K562 (cell line): ENCODE measurements around the gene DNAH17.

Experiments used
- MYC ChIP-seq, 2 experiments: fragments of 250-450 bp in 1 of 2; sonication (Bioruptor Pico) in 1 of 2; IDR thresholded peaks; 2 replicates each; pipeline versions ENCODE4 v1.5.1 to v1.6.1; 2012 to 2021; ENCODE audit warnings: low read depth in 2 of 2, borderline replicate concordance in 1 of 2, improper control_type of control experiment in 1 of 2, low read length in 1 of 2, mild to moderate bottlenecking in 1 of 2, moderate library complexity in 1 of 2
- PTRF ChIP-seq: fragments of 450-650 bp; IDR thresholded peaks from 2 replicates; pipeline ENCODE4 v1.6.1; 2016; ENCODE audit warnings: mild to moderate bottlenecking, missing genetic modification characterization, missing compliant biosample characterization
- ZNF263 ChIP-seq: sonication (generic); formaldehyde crosslinking; IDR thresholded peaks from 2 replicates; pipeline ENCODE4 v1.8.0; 2022; ENCODE audit warnings: mild to moderate bottlenecking, missing genetic modification reagents, borderline replicate concordance
- TF ChIP-seq, protein P1 (sequence below), 2 experiments: fragments of 450-650 bp; formaldehyde crosslinking in 1 of 2; IDR thresholded peaks; 2 replicates each; pipeline versions ENCODE4 v1.4.0 to v1.6.1; 2014 to 2020; ENCODE audit warnings: mild to moderate bottlenecking in 2 of 2, borderline replicate concordance in 1 of 2, low read depth in 1 of 2
- TF ChIP-seq, protein P2 (sequence below), 3 experiments: IDR thresholded peaks in 2 of 3; conservative IDR thresholded peaks in 1 of 3; 2 replicates each; pipeline ENCODE4 v1.5.1; 2011 to 2012; ENCODE audit warnings: low read length in 3 of 3, mild to moderate bottlenecking in 3 of 3, control low read depth in 2 of 3, improper control_type of control experiment in 1 of 3, inconsistent platforms in 1 of 3, low read depth in 1 of 3, mixed read lengths in 1 of 3, moderate library complexity in 1 of 3; ENCODE audit not compliant: insufficient read depth in 2 of 3
- TF ChIP-seq, protein P3 (sequence below): sonication (generic); formaldehyde crosslinking; IDR thresholded peaks from 2 replicates; pipeline ENCODE4 v1.8.1; 2022; ENCODE audit warnings: missing genetic modification reagents

DNA sequence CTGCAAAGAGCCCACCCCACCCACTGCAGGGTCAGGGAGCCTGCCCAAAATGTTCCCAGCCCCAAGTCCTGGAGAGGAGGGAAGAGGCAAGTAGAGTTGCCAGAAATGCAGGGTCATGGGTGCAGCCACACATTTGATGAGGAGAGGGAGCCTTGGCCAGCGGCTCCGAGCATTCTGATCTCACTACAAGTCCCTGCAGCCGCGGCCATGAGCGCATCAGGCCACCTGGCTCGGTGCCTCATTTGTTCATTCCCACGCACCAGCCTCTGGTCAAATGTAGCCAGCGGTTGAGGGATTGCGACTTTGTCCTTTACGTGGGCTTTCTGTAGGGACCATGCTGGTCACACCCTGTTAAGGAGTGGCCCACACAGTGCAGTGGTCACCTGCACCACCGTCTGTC, 150.1 kb downstream of the DNAH17 start:
- TF ChIP-seq MYC (IDR thresholded peaks at IDR 0.05; ENCODE audit: low read depth, low read length): no peak
- TF ChIP-seq MYC (CRISPR knock-in tag; IDR thresholded peaks at IDR 0.05; ENCODE audit: borderline replicate concordance, low read depth): no peak
- TF ChIP-seq PTRF: no peak
- TF ChIP-seq, protein P1, sequence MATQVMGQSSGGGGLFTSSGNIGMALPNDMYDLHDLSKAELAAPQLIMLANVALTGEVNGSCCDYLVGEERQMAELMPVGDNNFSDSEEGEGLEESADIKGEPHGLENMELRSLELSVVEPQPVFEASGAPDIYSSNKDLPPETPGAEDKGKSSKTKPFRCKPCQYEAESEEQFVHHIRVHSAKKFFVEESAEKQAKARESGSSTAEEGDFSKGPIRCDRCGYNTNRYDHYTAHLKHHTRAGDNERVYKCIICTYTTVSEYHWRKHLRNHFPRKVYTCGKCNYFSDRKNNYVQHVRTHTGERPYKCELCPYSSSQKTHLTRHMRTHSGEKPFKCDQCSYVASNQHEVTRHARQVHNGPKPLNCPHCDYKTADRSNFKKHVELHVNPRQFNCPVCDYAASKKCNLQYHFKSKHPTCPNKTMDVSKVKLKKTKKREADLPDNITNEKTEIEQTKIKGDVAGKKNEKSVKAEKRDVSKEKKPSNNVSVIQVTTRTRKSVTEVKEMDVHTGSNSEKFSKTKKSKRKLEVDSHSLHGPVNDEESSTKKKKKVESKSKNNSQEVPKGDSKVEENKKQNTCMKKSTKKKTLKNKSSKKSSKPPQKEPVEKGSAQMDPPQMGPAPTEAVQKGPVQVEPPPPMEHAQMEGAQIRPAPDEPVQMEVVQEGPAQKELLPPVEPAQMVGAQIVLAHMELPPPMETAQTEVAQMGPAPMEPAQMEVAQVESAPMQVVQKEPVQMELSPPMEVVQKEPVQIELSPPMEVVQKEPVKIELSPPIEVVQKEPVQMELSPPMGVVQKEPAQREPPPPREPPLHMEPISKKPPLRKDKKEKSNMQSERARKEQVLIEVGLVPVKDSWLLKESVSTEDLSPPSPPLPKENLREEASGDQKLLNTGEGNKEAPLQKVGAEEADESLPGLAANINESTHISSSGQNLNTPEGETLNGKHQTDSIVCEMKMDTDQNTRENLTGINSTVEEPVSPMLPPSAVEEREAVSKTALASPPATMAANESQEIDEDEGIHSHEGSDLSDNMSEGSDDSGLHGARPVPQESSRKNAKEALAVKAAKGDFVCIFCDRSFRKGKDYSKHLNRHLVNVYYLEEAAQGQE (IDR thresholded peaks at IDR 0.05; ENCODE audit: borderline replicate concordance): no peak
- TF ChIP-seq, protein P1 (CRISPR knock-in tag; IDR thresholded peaks at IDR 0.05; ENCODE audit: low read depth): no peak
- TF ChIP-seq, protein P2, sequence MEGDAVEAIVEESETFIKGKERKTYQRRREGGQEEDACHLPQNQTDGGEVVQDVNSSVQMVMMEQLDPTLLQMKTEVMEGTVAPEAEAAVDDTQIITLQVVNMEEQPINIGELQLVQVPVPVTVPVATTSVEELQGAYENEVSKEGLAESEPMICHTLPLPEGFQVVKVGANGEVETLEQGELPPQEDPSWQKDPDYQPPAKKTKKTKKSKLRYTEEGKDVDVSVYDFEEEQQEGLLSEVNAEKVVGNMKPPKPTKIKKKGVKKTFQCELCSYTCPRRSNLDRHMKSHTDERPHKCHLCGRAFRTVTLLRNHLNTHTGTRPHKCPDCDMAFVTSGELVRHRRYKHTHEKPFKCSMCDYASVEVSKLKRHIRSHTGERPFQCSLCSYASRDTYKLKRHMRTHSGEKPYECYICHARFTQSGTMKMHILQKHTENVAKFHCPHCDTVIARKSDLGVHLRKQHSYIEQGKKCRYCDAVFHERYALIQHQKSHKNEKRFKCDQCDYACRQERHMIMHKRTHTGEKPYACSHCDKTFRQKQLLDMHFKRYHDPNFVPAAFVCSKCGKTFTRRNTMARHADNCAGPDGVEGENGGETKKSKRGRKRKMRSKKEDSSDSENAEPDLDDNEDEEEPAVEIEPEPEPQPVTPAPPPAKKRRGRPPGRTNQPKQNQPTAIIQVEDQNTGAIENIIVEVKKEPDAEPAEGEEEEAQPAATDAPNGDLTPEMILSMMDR (IDR thresholded peaks at IDR 0.05 in 2 of 3, conservative IDR thresholded peaks at IDR 0.05 in 1 of 3; ENCODE audit: insufficient read depth in 2 of 3, low read depth in 1 of 3, low read length in 3 of 3): no peak
- TF ChIP-seq, protein P3, sequence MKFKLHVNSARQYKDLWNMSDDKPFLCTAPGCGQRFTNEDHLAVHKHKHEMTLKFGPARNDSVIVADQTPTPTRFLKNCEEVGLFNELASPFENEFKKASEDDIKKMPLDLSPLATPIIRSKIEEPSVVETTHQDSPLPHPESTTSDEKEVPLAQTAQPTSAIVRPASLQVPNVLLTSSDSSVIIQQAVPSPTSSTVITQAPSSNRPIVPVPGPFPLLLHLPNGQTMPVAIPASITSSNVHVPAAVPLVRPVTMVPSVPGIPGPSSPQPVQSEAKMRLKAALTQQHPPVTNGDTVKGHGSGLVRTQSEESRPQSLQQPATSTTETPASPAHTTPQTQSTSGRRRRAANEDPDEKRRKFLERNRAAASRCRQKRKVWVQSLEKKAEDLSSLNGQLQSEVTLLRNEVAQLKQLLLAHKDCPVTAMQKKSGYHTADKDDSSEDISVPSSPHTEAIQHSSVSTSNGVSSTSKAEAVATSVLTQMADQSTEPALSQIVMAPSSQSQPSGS (CRISPR knock-in tag): no peak
- no peak for TF ChIP-seq ZNF263
